ENCODE measurements around the gene SLC1A2. TPM values are rescaled to one million over a fixed set of nuclear protein-coding genes. Genes with fewer than 3 reads are reported as not detected.

SLC1A2 gene
- total RNA-seq, 1 experiment from 2014 or later, result 0.25 TPM

DNA sequence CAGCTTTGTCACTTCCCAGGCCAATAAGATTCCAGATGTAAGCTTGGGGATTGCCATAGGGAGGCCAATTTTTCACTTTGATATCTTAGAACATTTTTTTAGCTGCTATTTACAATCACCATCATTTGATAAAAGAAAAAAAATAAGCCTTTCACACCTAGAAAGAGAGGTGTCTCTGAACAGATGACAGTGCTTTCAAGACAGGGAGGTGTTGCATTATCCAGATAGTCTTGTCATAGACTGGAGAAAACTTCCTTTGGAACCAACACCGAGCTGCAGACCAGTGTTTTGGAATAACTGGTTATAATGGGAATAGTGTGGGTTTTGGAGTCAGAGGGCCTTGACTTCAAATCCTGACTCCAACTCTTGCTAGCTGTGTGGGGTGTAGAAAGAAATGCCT is 101.0 kb downstream of the SLC1A2 start:
- TF ChIP-seq, protein P1, sequence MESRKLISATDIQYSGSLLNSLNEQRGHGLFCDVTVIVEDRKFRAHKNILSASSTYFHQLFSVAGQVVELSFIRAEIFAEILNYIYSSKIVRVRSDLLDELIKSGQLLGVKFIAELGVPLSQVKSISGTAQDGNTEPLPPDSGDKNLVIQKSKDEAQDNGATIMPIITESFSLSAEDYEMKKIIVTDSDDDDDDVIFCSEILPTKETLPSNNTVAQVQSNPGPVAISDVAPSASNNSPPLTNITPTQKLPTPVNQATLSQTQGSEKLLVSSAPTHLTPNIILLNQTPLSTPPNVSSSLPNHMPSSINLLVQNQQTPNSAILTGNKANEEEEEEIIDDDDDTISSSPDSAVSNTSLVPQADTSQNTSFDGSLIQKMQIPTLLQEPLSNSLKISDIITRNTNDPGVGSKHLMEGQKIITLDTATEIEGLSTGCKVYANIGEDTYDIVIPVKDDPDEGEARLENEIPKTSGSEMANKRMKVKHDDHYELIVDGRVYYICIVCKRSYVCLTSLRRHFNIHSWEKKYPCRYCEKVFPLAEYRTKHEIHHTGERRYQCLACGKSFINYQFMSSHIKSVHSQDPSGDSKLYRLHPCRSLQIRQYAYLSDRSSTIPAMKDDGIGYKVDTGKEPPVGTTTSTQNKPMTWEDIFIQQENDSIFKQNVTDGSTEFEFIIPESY (IDR thresholded peaks at IDR 0.05; ENCODE audit: extremely low read depth, insufficient replicate concordance, low read length), result no peak
- TF ChIP-seq, protein P2, sequence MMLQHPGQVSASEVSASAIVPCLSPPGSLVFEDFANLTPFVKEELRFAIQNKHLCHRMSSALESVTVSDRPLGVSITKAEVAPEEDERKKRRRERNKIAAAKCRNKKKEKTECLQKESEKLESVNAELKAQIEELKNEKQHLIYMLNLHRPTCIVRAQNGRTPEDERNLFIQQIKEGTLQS (IDR thresholded peaks at IDR 0.05), result no peak
- TF ChIP-seq FOSL1 (IDR thresholded peaks at IDR 0.05; ENCODE audit: low read depth), result no peak
- TF ChIP-seq SRF (IDR thresholded peaks at IDR 0.05; ENCODE audit: low read depth), result no peak
- H3K9me3 ChIP-seq (ENCODE audit: control insufficient read depth in 1 of 2, insufficient read depth in 1 of 2, low read depth in 1 of 2, low read length in 2 of 2), result no peaks in the 10 kb centered on the region
- ATAC-seq (no peak), DNase-seq (ENCODE audit: low read depth, low spot score) (no peak)
- ChIA-PET RAD21 (ENCODE audit: low non-redundant PET in 1 of 2, low total read pairs in 2 of 2, uncharacterized antibody in 2 of 2, unreplicated experiment in 2 of 2) (no interaction called here), POLR2A (no interaction called here), CTCF (interaction anchor here (0.8 kb wide), 1 partner anchor 12 kb away, joined by 3 read pairs; no protein-coding TSS in a partner anchor)
- no peak overlapping the region for H2AFZ ChIP-seq (ENCODE audit: low read depth, low read length, poor library complexity, severe bottlenecking)
- H3K79me2 ChIP-seq (ENCODE audit: insufficient read depth, low read length), result no peaks in the 10 kb centered on the region
- no peaks in the 10 kb centered on the region for H4K20me1 ChIP-seq (ENCODE audit: insufficient read depth)
- H3K4me1 ChIP-seq (ENCODE audit: control insufficient read depth in 1 of 2, insufficient read depth in 2 of 2, low read length in 2 of 2), result peaks cover 0 to 8% of the 10 kb centered on the region in 2 experiments; a peak in 1 of 4 replicates
- no peaks in the 10 kb centered on the region for H3K27me3 ChIP-seq (ENCODE audit: insufficient read depth, low read length)
- BruUV-seq (replicated peaks), result no TSS peak
- H3K4me2 ChIP-seq (ENCODE audit: low read length), result no peak overlapping the region
- H3K4me3 ChIP-seq (replicated peaks in 1 of 2; ENCODE audit: low read depth in 1 of 2, low read length in 2 of 2), result no peak overlapping the region
- intact Hi-C loops (cut with micrococcal nuclease), result no loop called here
- H3K9ac ChIP-seq (ENCODE audit: low read length), result no peak overlapping the region
- H3K27ac ChIP-seq (ENCODE audit: low read depth, low read length), result no peak overlapping the region
- H3K36me3 ChIP-seq (ENCODE audit: control insufficient read depth in 1 of 2, insufficient read depth in 2 of 2, low read length in 2 of 2), result no peaks in the 10 kb centered on the region
- H3K9me2 ChIP-seq (ENCODE audit: insufficient read depth), result no peaks in the 10 kb centered on the region

DNA sequence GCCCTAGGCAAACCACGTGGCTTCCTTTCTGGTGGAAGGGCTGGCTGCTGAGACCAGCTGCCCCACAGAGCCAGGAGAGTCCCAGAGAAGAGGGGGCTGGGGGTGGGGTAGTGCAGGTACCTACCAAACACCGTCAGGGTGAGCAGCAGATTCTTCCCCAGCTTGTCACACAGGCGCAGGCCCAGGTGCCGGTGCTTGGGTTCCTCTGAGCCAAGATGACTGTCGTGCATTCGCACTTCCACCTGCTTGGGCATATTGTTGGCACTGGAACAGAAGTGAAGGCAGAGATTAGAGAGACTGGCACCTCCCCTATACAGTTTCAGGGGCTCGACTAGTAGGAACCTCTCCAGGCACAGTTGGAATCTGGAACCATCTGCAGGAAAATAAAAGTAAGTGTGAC is 102.1 kb downstream of the SLC1A2 start:
- no peaks in the 10 kb centered on the region for H4K20me1 ChIP-seq (ENCODE audit: insufficient read depth)
- no peak overlapping the region for H3K4me3 ChIP-seq (replicated peaks in 1 of 2; ENCODE audit: low read depth in 1 of 2, low read length in 2 of 2)
- ATAC-seq, result no peak
- intact Hi-C loops (cut with micrococcal nuclease), result no loop called here
- H3K9me3 ChIP-seq (ENCODE audit: control insufficient read depth in 1 of 2, insufficient read depth in 1 of 2, low read depth in 1 of 2, low read length in 2 of 2), result no peaks in the 10 kb centered on the region
- peaks cover 0 to 4% of the 10 kb centered on the region in 2 experiments; a peak in 1 of 4 replicates for H3K4me1 ChIP-seq (ENCODE audit: control insufficient read depth in 1 of 2, insufficient read depth in 2 of 2, low read length in 2 of 2)
- DNase-seq (ENCODE audit: low read depth, low spot score), result no peak
- ChIA-PET POLR2A (no interaction called here), RAD21 (ENCODE audit: low non-redundant PET in 1 of 2, low total read pairs in 2 of 2, uncharacterized antibody in 2 of 2, unreplicated experiment in 2 of 2) (no interaction called here), CTCF (interaction anchor here (0.8 kb wide), 1 partner anchor 11 kb away, joined by 3 read pairs; no protein-coding TSS in a partner anchor)
- no peak overlapping the region for H3K9ac ChIP-seq (ENCODE audit: low read length)
- H3K9me2 ChIP-seq (ENCODE audit: insufficient read depth), result no peaks in the 10 kb centered on the region
- no peak overlapping the region for H3K4me2 ChIP-seq (ENCODE audit: low read length)
- no TSS peak for BruUV-seq (replicated peaks)
- H3K36me3 ChIP-seq (ENCODE audit: control insufficient read depth in 1 of 2, insufficient read depth in 2 of 2, low read length in 2 of 2), result no peaks in the 10 kb centered on the region
- no peaks in the 10 kb centered on the region for H3K27me3 ChIP-seq (ENCODE audit: insufficient read depth, low read length)
- H3K79me2 ChIP-seq (ENCODE audit: insufficient read depth, low read length), result no peaks in the 10 kb centered on the region
- H2AFZ ChIP-seq (ENCODE audit: low read depth, low read length, poor library complexity, severe bottlenecking), result no peak overlapping the region
- no peak overlapping the region for H3K27ac ChIP-seq (ENCODE audit: low read depth, low read length)
- TF ChIP-seq, protein P2 (IDR thresholded peaks at IDR 0.05), result no peak
- TF ChIP-seq EZH2phosphoT487 (IDR thresholded peaks at IDR 0.05; ENCODE audit: borderline replicate concordance) (no peak), JUND (IDR thresholded peaks at IDR 0.05) (no peak), CBX3 (IDR thresholded peaks at IDR 0.05; ENCODE audit: low read depth) (no peak), TCF7L2 (IDR thresholded peaks at IDR 0.05; ENCODE audit: borderline replicate concordance, extremely low read depth, insufficient read depth, insufficient read length) (no peak), YY1 (IDR thresholded peaks at IDR 0.05; ENCODE audit: extremely low read depth, insufficient replicate concordance, low read depth, low read length) (no peak), SP1 (IDR thresholded peaks at IDR 0.05; ENCODE audit: low read depth) (no peak), ZNF274 (IDR thresholded peaks at IDR 0.05; ENCODE audit: low read depth, low read length) (no peak), ZFX (IDR thresholded peaks at IDR 0.05) (no peak), EGR1 (IDR thresholded peaks at IDR 0.05; ENCODE audit: low read depth) (no peak)
- TF ChIP-seq, protein P3, sequence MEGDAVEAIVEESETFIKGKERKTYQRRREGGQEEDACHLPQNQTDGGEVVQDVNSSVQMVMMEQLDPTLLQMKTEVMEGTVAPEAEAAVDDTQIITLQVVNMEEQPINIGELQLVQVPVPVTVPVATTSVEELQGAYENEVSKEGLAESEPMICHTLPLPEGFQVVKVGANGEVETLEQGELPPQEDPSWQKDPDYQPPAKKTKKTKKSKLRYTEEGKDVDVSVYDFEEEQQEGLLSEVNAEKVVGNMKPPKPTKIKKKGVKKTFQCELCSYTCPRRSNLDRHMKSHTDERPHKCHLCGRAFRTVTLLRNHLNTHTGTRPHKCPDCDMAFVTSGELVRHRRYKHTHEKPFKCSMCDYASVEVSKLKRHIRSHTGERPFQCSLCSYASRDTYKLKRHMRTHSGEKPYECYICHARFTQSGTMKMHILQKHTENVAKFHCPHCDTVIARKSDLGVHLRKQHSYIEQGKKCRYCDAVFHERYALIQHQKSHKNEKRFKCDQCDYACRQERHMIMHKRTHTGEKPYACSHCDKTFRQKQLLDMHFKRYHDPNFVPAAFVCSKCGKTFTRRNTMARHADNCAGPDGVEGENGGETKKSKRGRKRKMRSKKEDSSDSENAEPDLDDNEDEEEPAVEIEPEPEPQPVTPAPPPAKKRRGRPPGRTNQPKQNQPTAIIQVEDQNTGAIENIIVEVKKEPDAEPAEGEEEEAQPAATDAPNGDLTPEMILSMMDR (IDR thresholded peaks at IDR 0.05 in 2 of 3, conservative IDR thresholded peaks at IDR 0.05 in 1 of 3; ENCODE audit: borderline replicate concordance in 1 of 3, insufficient read depth in 1 of 3, low read depth in 2 of 3, low read length in 2 of 3), result no peak

All from HCT116 (cell line).